ENCODE measurements around the gene BAIAP2L2.

BAIAP2L2 gene

GRCh38 chr22:38036392-38037062 is 74.0 kb downstream of the BAIAP2L2 start:
- no peak for DNase-seq

- no peak for DNase-seq
Measured at GRCh38 chr22:38035530-38035885, 75.0 kb downstream of the BAIAP2L2 start.

All from activated T-cell treated with anti-CD3 and anti-CD28 coated beads for 4 hours (primary cell).